GM21390 (cell line): ENCODE data around the gene PGM3.
"Not testable (repeated sequence)": the region's sequence is repeated elsewhere in the genome, so short reads cannot be mapped to it uniquely, and the experiment has no call there.

Experiments
- ATAC-seq: cut with Tn5 transposase; IDR thresholded peaks from one replicate; pipeline ENCODE4 v1.9.1; 2021; ENCODE audit not compliant: unreplicated experiment

PGM3 gene

GRCh38 chr6:83192871-83193746, at the start of gene PGM3, which contains the start of gene RWDD2A:
Gene PGM3 (minus strand): TSS chr6:83193265. CDS start chr6:83191012, 2,253 bp downstream.
Gene RWDD2A (plus strand): TSS chr6:83193357. CDS start chr6:83194452, 1,095 bp downstream.
- ATAC-seq = peak; percentile 96

GRCh38 chr6:83231146-83231545, 38.1 kb upstream of the PGM3 start:
- no peak for ATAC-seq

GRCh38 chr6:83226517-83226916, 33.5 kb upstream of the PGM3 start:
- no peak for ATAC-seq

GRCh38 chr6:83221889-83222479, 28.9 kb upstream of the PGM3 start:
- no peak for ATAC-seq

- ATAC-seq = no peak
Observed at GRCh38 chr6:83221276-83221675, 28.2 kb upstream of the PGM3 start.

- no peak for ATAC-seq
Observed at GRCh38 chr6:83220121-83220520, 27.1 kb upstream of the PGM3 start.

- no peak for ATAC-seq
Observed at GRCh38 chr6:83218646-83219045, 25.6 kb upstream of the PGM3 start.

- ATAC-seq = no peak
Observed at GRCh38 chr6:83216806-83217205, 23.7 kb upstream of the PGM3 start.

GRCh38 chr6:83215131-83216047, 22.3 kb upstream of the PGM3 start:
- ATAC-seq = peak; percentile 99

GRCh38 chr6:83202031-83202430, 9.0 kb upstream of the PGM3 start:
- ATAC-seq = no peak

- ATAC-seq = no peak
Observed at GRCh38 chr6:83199863-83200225, 6.8 kb upstream of the PGM3 start.

GRCh38 chr6:83199173-83199862, 6.3 kb upstream of the PGM3 start:
- no peak for ATAC-seq

GRCh38 chr6:83198486-83199172, 5.6 kb upstream of the PGM3 start:
- no peak for ATAC-seq

- peak; percentile 25 for ATAC-seq
Observed at GRCh38 chr6:83193747-83194566, 892 bp upstream of the PGM3 start.

- ATAC-seq = no peak
Observed at GRCh38 chr6:83192456-83192855, 609 bp downstream of the PGM3 start.

- not testable (repeated sequence) for ATAC-seq
Observed at GRCh38 chr6:83191974-83192373, 1.1 kb downstream of the PGM3 start.

GRCh38 chr6:83190626-83191025, 2.4 kb downstream of the PGM3 start:
- no peak for ATAC-seq

GRCh38 chr6:83188501-83188900, 4.6 kb downstream of the PGM3 start:
- no peak for ATAC-seq

- ATAC-seq = no peak
Observed at GRCh38 chr6:83185096-83185495, 8.0 kb downstream of the PGM3 start.
